BJ (cell line): ENCODE measurements around the gene RIBC1. TPM values are rescaled to one million over a fixed set of nuclear protein-coding genes. Genes with fewer than 3 reads are reported as not detected.

Source experiments
- CTCF ChIA-PET: fragments of 350-600 bp; formaldehyde crosslinking; extraction: SDS; loops from one replicate; lab custom pipeline; 2021; ENCODE audit warnings: antibody characterized with exemption, inconsistent platforms; lab: Yijun Ruan, JAX
- POLR2A ChIA-PET: fragments of 300-600 bp; sonication (Branson Sonifier 250); formaldehyde crosslinking; extraction: SDS; loops from one replicate; lab custom pipeline; 2021; ENCODE audit warnings: antibody characterized with exemption; lab: Charles Lee
- DNase-seq: peaks from one replicate; pipeline ENCODE4 v3.0.0-alpha.2; 2011; ENCODE audit warnings: low read depth
- H3K27me3 ChIP-seq: 2 replicates; pipeline ENCODE4 v1.6.0; 2011; ENCODE audit warnings: low read length; ENCODE audit not compliant: control insufficient read depth, insufficient read depth
- H3K36me3 ChIP-seq: 2 replicates; pipeline ENCODE4 v1.5.1; 2011; ENCODE audit warnings: low read length; ENCODE audit not compliant: control insufficient read depth, insufficient read depth
- H3K4me3 ChIP-seq: 2 replicates; pipeline ENCODE4 v1.5.1; 2011; ENCODE audit warnings: low read depth, mild to moderate bottlenecking, control low read depth, low read length
- polyA plus RNA-seq: library from polyadenylated mRNA; depleted of rRNA; stranded (reverse); fragments of >200 nt; gene quantifications from 2 replicates; pipeline ENCODE4 v1.2.3, GENCODE V29; 2011
- TF ChIP-seq, protein P1 (sequence below): IDR thresholded peaks from 2 replicates; pipeline ENCODE4 v1.5.1; 2011; ENCODE audit warnings: low read depth, mild to moderate bottlenecking, control low read depth, inconsistent platforms, low read length, moderate library complexity; ENCODE audit not compliant: insufficient read depth

The RIBC1 gene
- polyA plus RNA-seq, 1 experiment = not detected

DNA sequence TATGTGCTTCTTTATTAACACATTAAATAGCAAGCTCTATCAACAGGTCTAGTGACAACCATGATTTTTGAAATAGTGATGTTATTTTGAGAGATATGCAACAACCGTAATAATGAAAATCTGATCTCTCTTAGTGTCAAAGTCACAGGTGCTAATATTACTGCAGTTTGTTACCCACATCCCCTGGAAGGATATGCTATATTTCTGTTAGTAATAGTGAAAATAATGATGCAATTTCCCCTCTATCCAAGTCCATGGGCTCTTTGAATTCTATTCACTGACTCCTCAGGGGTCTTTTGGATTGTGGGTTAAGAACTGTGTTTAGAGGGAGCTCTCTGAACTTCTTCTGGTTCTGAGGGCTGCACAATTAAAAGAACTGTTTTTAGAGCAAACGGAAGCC lies 14.5 kb downstream of the RIBC1 start:
- H3K4me3 ChIP-seq = no peak overlapping the region
- POLR2A ChIA-PET = no interaction called here
- CTCF ChIA-PET = interaction anchor here (0.8 to 3.3 kb wide), 6 partner anchors 9 to 125 kb away, joined by 3 to 17 read pairs (median 5); no protein-coding TSS in a partner anchor
- no peak for DNase-seq
- H3K27me3 ChIP-seq = no peaks in the 10 kb centered on the region
- H3K36me3 ChIP-seq = peaks cover 2% of the 10 kb centered on the region
- TF ChIP-seq, protein P1, sequence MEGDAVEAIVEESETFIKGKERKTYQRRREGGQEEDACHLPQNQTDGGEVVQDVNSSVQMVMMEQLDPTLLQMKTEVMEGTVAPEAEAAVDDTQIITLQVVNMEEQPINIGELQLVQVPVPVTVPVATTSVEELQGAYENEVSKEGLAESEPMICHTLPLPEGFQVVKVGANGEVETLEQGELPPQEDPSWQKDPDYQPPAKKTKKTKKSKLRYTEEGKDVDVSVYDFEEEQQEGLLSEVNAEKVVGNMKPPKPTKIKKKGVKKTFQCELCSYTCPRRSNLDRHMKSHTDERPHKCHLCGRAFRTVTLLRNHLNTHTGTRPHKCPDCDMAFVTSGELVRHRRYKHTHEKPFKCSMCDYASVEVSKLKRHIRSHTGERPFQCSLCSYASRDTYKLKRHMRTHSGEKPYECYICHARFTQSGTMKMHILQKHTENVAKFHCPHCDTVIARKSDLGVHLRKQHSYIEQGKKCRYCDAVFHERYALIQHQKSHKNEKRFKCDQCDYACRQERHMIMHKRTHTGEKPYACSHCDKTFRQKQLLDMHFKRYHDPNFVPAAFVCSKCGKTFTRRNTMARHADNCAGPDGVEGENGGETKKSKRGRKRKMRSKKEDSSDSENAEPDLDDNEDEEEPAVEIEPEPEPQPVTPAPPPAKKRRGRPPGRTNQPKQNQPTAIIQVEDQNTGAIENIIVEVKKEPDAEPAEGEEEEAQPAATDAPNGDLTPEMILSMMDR = no peak

DNA sequence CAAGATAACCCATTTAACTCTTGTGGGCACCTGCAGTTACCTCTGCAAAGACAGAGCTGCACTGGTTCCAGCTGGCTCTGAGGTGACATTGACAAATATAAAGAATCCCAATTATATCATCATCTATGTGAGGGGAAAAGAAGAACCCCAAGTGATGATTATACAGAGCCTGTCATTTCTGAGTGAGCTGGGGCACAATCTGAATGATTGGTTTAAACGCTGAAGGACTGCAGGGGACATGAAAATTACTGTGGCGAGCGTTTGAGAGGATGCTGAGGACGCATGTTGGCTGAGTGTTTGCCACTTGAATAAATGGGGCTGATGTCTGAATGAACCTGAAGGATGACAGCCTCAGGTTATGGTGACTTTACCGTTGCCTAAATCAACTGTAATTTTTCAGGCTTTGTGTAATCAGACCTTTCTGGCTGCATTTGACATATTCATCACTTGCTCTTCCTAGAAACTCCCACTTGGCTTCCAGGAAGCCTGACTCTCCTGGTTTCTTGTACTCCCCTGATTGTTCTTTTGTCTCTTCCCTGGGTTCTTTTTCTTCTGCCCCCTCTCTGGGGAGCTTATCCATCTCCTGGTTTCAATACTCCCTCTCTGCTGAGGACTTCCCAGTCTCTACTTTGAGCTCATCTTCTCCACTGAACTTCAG lies 15.6 kb downstream of the RIBC1 start:
- Histone ChIP-seq H3K4me3 (no peak overlapping the region), H3K36me3 (no peaks in the 10 kb centered on the region), H3K27me3 (no peaks in the 10 kb centered on the region)
- no peak for DNase-seq
- ChIA-PET CTCF (no interaction called here), POLR2A (no interaction called here)
- TF ChIP-seq, protein P1 = no peak

DNA sequence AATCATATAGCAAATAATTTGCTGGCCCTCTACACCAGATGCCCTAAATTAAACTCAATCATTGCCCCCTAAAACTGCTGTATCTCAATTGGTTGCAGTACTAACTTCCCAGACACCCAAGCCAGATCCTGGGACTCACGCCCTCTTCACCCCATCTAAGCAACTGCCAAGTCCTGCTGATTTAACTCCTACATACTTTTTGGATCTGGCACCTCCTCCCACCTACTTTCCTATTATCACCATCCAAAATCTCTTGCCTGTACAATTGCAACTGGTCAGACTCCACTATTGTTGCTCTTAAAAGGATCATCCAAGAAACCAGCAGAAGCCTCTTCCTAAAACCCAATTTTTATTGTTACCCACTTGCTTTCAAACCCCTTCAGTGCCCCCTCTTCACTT lies 16.2 kb downstream of the RIBC1 start:
- Histone ChIP-seq H3K4me3 (no peak overlapping the region), H3K27me3 (no peaks in the 10 kb centered on the region), H3K36me3 (no peaks in the 10 kb centered on the region)
- CTCF ChIA-PET = no interaction called here
- DNase-seq = no peak
- TF ChIP-seq, protein P1 = no peak
- POLR2A ChIA-PET = no interaction called here

DNA sequence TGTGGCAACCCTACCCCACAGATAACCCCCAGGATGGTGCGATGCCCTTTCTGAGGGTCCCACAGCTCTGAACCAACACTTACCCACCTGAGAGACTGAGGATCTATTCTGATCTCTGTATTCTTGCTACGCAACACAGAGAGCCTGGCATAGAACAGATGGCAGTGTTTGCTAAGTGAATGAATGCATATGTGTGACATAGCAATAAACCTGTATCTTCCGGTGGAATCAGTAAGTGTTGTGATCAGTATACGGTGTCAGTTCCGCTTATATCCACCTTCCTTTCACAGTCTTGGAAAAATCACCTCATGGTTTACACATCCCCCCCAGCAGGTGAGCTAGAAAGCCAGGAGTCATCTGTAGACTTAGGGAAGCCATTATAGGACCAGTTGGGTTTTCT lies 17.4 kb downstream of the RIBC1 start:
- ChIA-PET POLR2A (no interaction called here), CTCF (interaction anchor here (1.6 kb wide), 1 partner anchor 127 kb away, joined by 4 read pairs; no protein-coding TSS in a partner anchor)
- DNase-seq = no peak

More for the DNA sequence above, 17.4 kb downstream of the RIBC1 start:
- TF ChIP-seq, protein P1 = no peak
- Histone ChIP-seq H3K27me3 (no peaks in the 10 kb centered on the region), H3K36me3 (no peaks in the 10 kb centered on the region), H3K4me3 (no peak overlapping the region)
